ENCODE data around the gene GPHN. TPM values are rescaled to one million over a fixed set of nuclear protein-coding genes. Genes with fewer than 3 reads are reported as not detected.
"Not testable (repeated sequence)": the region's sequence is repeated elsewhere in the genome, so short reads cannot be mapped to it uniquely, and the experiment has no call there.

Gene GPHN
- polyA plus RNA-seq, 1 donor (not counting 4 experiments of a cell fraction or from before 2014, with no cell fraction given), result 17.6 TPM

DNA sequence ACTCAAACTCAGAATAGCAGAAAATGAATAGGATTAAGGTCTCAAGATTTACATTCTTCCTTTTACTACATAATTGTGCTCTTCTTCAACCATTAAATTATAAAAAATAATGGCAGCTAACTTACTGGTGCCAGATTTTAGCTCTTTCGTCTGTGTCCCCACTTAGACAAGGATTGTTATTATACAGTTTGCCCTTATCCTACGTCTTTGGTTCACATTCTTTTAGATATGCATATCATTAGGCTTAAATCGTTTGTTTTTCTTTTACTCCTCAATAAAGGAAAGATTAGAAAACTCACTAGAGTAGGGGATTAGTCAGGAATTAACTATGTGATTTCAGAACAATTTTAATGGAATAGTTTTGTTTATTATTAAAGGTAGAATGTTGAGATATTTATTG, 551.6 kb downstream of the GPHN start:
- FAIRE-seq (no peak), DNase-seq (ENCODE audit: low read depth, low spot score) (no peak)
- Histone ChIP-seq H4K20me1 (ENCODE audit: control insufficient read depth, extremely low read depth, insufficient read depth, low read length) (no peaks in the 10 kb centered on the region), H3K36me3 (ENCODE audit: control insufficient read depth in 2 of 2, extremely low read depth in 1 of 2, insufficient read depth in 2 of 2, low read length in 2 of 2) (no peaks in the 10 kb centered on the region), H3K4me2 (ENCODE audit: control insufficient read depth, extremely low read depth, insufficient read depth, low read depth, low read length) (no peak overlapping the region), H3K4me1 (ENCODE audit: control insufficient read depth, extremely low read depth, insufficient read depth, low read length) (no peaks in the 10 kb centered on the region), H3K9me3 (ENCODE audit: control insufficient read depth, low read depth, low read length) (no peaks in the 10 kb centered on the region), H3K27me3 (ENCODE audit: control insufficient read depth, extremely low read depth, insufficient read depth, low read length) (no peaks in the 10 kb centered on the region), H3K4me3 (ENCODE audit: control insufficient read depth in 2 of 3, extremely low read depth in 1 of 3, insufficient read depth in 2 of 3, low read depth in 1 of 3, low read length in 3 of 3) (no peak overlapping the region), H3K9me1 (ENCODE audit: control insufficient read depth, extremely low read depth, insufficient read depth, low read length) (no peaks in the 10 kb centered on the region), H2AFZ (ENCODE audit: control insufficient read depth, low read length) (no peak overlapping the region), H3K27ac (ENCODE audit: control insufficient read depth, insufficient read depth, low read length) (no peak overlapping the region), H3K9ac (ENCODE audit: control insufficient read depth, extremely low read depth, insufficient read depth, low read length) (no peak overlapping the region), H3K79me2 (ENCODE audit: control insufficient read depth, insufficient read depth, low read length) (no peaks in the 10 kb centered on the region)
- dilution Hi-C loops (cut with MboI; ENCODE audit: extremely low pct_ligation_motif_present, low sequenced_read_pairs), result no loop called here
- TF ChIP-seq EZH2 (IDR thresholded peaks at IDR 0.05; ENCODE audit: low read length) (no peak), CTCF (optimal IDR thresholded peaks at IDR 0.05 in 1 of 3, IDR thresholded peaks at IDR 0.05 in 1 of 3, conservative IDR thresholded peaks at IDR 0.05 in 1 of 3; ENCODE audit: extremely low read depth in 1 of 3, insufficient read depth in 2 of 3, low read length in 3 of 3) (no peak)

GRCh38 chr14:67060546-67060945, 552.6 kb downstream of the GPHN start:
- dilution Hi-C loops (cut with MboI; ENCODE audit: extremely low pct_ligation_motif_present, low sequenced_read_pairs), result no loop called here
- TF ChIP-seq EZH2 (IDR thresholded peaks at IDR 0.05; ENCODE audit: low read length), result no peak
- no peak for TF ChIP-seq CTCF (optimal IDR thresholded peaks at IDR 0.05 in 1 of 3, IDR thresholded peaks at IDR 0.05 in 1 of 3, conservative IDR thresholded peaks at IDR 0.05 in 1 of 3; ENCODE audit: extremely low read depth in 1 of 3, insufficient read depth in 2 of 3, low read length in 3 of 3)

DNA sequence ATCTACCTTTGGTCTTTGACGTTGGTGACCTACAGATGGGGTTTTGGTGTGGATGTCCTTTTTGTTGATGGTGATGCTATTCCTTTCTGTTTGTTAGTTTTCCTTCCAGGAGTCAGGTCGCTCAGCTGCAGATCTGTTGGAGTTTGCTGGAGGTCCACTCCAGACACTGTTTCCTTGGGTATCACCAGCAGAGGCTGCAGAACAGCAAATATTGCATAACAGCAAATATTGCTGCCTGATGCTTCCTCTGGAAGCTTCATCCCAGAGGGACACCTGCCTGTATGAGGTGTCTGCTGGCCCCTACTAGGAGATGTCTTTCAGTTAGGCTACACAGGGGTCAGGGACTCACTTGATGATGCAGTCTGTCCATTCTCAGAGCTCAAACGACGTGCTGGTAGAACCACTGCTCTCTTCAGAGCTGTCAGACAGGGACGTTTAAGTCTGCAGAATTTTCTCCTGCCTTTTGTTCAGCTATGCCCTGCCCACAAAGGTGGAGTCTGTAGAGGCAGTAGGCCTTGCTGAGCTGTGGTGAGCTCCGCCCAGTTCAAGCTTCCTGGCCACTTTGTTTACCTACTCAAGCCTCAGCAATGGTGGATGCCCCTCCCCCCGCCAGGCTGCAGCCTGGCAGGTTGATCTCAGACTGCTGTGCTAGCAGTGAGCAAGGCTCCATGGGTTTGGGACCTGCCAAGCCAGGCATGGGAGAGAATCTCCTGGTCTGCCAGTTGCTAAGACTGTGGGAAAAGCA, 559.3 kb downstream of the GPHN start:
- dilution Hi-C loops (cut with MboI; ENCODE audit: extremely low pct_ligation_motif_present, low sequenced_read_pairs); H3K4me2 ChIP-seq (ENCODE audit: control insufficient read depth, extremely low read depth, insufficient read depth, low read depth, low read length); H3K27me3 ChIP-seq (ENCODE audit: control insufficient read depth, extremely low read depth, insufficient read depth, low read length); H4K20me1 ChIP-seq (ENCODE audit: control insufficient read depth, extremely low read depth, insufficient read depth, low read length); H2AFZ ChIP-seq (ENCODE audit: control insufficient read depth, low read length); H3K79me2 ChIP-seq (ENCODE audit: control insufficient read depth, insufficient read depth, low read length); DNase-seq (ENCODE audit: low read depth, low spot score); H3K27ac ChIP-seq (ENCODE audit: control insufficient read depth, insufficient read depth, low read length); FAIRE-seq; H3K9ac ChIP-seq (ENCODE audit: control insufficient read depth, extremely low read depth, insufficient read depth, low read length); H3K4me1 ChIP-seq (ENCODE audit: control insufficient read depth, extremely low read depth, insufficient read depth, low read length); H3K9me3 ChIP-seq (ENCODE audit: control insufficient read depth, low read depth, low read length); H3K36me3 ChIP-seq (ENCODE audit: control insufficient read depth in 2 of 2, extremely low read depth in 1 of 2, insufficient read depth in 2 of 2, low read length in 2 of 2); H3K9me1 ChIP-seq (ENCODE audit: control insufficient read depth, extremely low read depth, insufficient read depth, low read length); H3K4me3 ChIP-seq (ENCODE audit: control insufficient read depth in 2 of 3, extremely low read depth in 1 of 3, insufficient read depth in 2 of 3, low read depth in 1 of 3, low read length in 3 of 3): not testable (repeated sequence)

More at GRCh38 chr14:67060546-67060945, 552.6 kb downstream of the GPHN start:
- Histone ChIP-seq H3K4me1 (ENCODE audit: control insufficient read depth, extremely low read depth, insufficient read depth, low read length) (no peaks in the 10 kb centered on the region), H4K20me1 (ENCODE audit: control insufficient read depth, extremely low read depth, insufficient read depth, low read length) (no peaks in the 10 kb centered on the region), H3K9ac (ENCODE audit: control insufficient read depth, extremely low read depth, insufficient read depth, low read length) (no peak overlapping the region), H3K4me3 (ENCODE audit: control insufficient read depth in 2 of 3, extremely low read depth in 1 of 3, insufficient read depth in 2 of 3, low read depth in 1 of 3, low read length in 3 of 3) (no peak overlapping the region), H3K4me2 (ENCODE audit: control insufficient read depth, extremely low read depth, insufficient read depth, low read depth, low read length) (no peak overlapping the region), H3K27ac (ENCODE audit: control insufficient read depth, insufficient read depth, low read length) (no peak overlapping the region), H3K9me3 (ENCODE audit: control insufficient read depth, low read depth, low read length) (no peaks in the 10 kb centered on the region), H3K9me1 (ENCODE audit: control insufficient read depth, extremely low read depth, insufficient read depth, low read length) (no peaks in the 10 kb centered on the region), H3K36me3 (ENCODE audit: control insufficient read depth in 2 of 2, extremely low read depth in 1 of 2, insufficient read depth in 2 of 2, low read length in 2 of 2) (no peaks in the 10 kb centered on the region), H3K79me2 (ENCODE audit: control insufficient read depth, insufficient read depth, low read length) (no peaks in the 10 kb centered on the region), H2AFZ (ENCODE audit: control insufficient read depth, low read length) (no peak overlapping the region), H3K27me3 (ENCODE audit: control insufficient read depth, extremely low read depth, insufficient read depth, low read length) (no peaks in the 10 kb centered on the region)
- no peak for DNase-seq (ENCODE audit: low read depth, low spot score)
- FAIRE-seq, result no peak
